ENCODE measurements around the gene FAM13A.

FAM13A gene

DNA sequence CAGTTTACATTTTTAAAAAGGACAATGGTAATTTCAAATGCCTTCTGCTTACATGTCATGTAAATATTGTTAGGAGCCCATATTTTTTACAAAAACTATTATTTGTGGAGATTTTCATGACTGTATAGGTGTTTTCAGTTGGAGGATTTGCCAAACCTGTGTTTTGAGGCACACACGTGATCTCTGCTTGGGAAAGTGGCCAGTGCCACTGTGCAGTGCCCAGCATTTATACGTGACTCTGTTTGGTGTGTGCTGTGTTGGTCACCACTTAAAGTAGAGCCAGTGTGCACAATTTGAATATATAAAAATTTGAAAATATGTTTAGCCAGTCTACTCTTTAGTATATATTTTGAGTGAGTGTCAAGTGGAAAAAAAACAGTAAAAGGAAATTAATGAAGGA, 332.6 kb downstream of the FAM13A start:
- no peak for DNase-seq

DNA sequence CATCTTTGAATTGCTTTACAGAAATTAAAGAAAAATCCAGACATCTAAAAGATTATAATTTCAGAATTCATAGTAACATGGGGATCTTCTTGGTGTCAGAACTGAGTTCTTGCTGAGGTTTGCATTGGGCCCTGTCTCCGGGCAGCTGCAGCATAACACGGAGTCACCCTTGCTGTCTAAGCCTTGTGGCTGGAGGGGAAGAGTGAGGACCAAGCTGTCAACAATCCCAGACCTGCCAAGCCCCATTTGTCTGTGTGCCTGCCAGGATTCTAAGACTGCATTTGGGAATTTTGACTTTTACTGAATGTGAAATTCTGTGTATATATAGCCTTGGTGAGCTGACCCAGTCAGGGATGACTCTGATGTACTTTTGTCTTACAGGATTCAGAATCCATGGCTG, 334.2 kb downstream of the FAM13A start:
- DNase-seq = no peak

DNA sequence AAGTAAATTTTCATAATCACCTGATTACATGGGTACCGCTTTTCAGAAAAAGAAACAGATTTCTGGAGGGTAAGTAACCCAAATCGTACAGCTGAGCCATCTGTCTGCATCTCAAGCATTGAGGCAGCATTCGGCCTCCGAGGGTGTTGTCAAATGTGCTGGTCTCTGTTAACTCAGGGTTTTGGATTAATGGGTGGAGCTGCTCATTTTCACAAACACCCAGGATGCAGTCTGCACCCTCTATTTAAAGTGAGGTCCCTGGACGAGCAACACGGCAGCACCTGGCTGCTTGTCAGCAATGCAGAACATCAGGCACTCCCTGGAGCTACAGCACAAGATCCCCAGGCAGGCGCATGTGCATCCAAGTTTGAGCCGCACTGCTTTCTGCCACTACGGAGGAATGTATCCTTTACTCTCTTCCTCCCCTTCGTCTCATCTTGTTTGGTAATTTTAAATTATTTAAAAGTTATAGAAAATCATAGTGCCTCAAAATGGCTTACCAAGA, 334.7 kb downstream of the FAM13A start:
- no peak for DNase-seq

GRCh38 chr4:88720451-88721428, 336.2 kb downstream of the FAM13A start:
- peak in 1 of 51 donors; percentile 12 for DNase-seq

GRCh38 chr4:88719381-88719780, 337.6 kb downstream of the FAM13A start:
- DNase-seq = no peak

DNA sequence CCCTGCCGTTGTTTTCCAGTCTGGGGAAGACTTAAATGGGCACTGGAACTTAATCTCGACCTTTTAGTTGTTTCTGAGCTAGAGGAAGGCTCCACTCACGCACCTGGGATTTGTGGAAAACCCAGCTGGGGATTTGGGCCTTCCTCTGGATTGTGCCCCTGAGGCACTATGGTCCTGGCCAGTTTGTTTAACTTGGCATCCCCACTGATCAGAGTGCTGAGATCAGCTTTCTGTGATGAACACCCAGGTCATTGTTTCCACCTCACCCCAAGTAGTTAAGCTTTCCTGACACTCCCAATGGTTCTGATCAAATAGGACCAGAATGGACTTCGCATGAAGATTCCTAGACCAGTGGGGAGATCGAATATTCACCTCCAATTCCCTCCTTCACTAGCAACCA, 338.9 kb downstream of the FAM13A start:
- DNase-seq = no peak

DNA sequence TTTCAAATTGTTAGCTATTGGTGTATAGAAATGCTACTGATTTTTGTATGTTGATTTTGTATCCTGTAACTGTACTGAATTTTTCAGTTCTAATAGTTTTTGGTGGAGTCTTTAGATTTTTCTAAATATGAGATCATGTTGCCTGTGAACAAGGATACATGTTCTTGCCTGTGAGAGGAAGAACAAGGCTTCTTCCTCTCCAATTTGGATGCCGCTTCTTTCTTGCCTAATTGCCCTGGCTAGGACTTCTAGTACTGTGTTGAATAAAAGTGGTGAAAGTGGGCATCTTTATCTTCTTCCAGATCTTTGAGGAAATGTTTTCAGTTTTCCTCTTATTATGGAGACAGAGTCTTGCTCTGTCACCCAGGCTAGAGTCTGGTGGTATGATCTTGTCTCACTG, 343.2 kb downstream of the FAM13A start:
- no peak for DNase-seq

DNA sequence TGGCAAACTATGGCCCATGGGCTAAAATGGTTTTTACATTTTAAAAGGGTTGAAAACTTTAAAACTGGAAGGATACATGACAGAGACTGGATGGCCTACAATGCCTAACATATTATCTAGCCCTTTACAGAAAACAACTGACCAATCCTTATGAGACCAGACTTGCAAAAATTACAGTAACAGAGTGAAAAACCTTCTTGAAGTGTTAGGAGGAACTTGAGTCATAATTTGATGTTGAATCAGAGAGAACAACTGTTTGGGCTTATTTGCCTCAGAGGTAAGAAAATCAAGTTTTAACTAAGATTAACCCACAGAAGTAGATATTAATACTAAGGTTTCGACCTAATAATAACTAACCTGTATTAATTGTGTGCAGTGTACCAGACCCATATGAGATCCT, 347.0 kb downstream of the FAM13A start:
- no peak for DNase-seq

DNA sequence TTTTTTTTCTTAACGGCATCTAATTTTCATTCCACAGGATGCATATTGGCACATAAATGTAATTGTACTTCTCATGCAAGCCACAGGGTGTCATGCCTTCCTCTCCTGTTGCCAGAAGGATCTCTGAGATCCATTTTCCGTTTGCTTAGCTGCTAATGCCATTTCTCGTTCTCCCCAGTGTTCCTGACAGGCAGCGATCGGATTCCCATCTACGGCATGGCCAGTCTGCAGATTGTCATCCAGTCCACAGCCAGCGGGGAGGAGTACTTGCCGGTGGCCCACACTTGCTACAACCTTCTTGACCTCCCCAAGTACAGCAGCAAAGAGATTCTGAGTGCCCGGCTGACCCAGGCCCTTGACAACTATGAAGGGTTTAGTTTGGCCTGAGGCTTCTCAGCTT, 350.4 kb downstream of the FAM13A start:
- peak in 25 of 51 donors; percentile 4 to 78 (median 26) for DNase-seq

GRCh38 chr4:88705805-88706492, 351.0 kb downstream of the FAM13A start:
- DNase-seq = peak in 1 of 51 donors; percentile 67

GRCh38 chr4:88705223-88705622, 351.8 kb downstream of the FAM13A start:
- no peak for DNase-seq

- DNase-seq = no peak
These were observed 354.2 kb downstream of the FAM13A start for GRCh38 chr4:88702782-88703181.

GRCh38 chr4:88698519-88698918, 358.5 kb downstream of the FAM13A start:
- no peak for DNase-seq

DNA sequence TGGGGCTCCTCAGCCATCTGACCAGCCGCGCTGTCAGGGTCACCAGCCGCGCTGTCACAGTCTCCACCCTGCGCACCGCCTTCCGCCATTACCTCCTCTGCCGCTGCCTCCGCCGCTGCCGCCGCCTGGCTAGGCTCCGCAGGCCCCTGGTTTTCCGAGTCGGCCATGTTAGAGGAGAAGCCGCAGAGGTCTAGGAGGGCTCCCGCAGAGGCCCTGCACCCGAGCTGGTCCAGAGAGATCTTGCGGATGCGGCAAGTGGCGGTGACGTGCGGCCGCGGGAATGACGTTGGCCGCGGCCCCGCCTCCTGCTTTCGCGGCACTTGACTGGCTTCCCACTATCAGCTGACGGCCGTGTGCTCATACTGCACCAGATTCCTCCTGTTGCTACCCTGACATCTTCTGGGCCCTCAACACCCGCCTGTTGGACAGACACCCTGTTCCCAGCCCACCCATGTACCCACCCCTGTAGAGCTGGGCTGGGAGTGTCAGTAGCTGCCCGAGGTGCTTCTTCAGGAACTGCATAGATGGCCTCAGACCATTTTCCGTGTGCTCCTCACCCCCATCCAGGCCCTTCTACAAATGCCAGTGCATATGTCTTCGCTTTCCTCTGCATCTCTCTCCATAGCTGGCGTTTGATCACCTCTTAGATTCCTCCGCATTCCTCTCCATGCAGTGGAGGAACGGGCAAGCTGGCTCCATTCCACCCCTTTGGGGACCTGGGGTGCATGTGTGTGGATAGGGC, 359.2 kb downstream of the FAM13A start, which contains the start of gene NAP1L5:
Gene NAP1L5 (minus strand): TSS at position 242 of the 742 bp plus-strand sequence. CDS start 75 bp downstream, at position 167.
- DNase-seq = peak in 40 of 51 donors; percentile 10 to 75 (median 54)

DNA sequence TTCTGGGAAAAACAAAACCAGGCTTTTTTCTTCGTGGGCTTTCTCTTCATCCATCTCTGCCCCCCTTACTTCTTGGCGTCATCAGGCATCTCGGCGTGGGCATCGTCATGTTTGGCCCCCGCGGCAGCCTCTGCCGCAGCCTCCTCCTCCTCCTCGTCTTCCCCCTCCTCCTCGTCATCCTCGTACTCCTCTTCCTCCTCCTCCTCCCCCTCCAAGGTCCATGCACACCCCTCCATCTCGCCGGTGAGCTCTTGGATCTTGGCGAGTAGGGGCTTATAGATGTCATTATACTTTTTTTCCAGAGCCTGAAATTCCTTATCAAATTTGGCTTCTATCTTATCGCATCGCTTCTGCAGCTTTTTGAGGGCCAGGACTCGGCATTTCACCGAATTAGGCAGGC, 359.8 kb downstream of the FAM13A start:
- DNase-seq = peak in 18 of 51 donors; percentile 2 to 38 (median 16)

- no peak for DNase-seq
These were observed 360.4 kb downstream of the FAM13A start for GRCh38 chr4:88696630-88697029.

DNA sequence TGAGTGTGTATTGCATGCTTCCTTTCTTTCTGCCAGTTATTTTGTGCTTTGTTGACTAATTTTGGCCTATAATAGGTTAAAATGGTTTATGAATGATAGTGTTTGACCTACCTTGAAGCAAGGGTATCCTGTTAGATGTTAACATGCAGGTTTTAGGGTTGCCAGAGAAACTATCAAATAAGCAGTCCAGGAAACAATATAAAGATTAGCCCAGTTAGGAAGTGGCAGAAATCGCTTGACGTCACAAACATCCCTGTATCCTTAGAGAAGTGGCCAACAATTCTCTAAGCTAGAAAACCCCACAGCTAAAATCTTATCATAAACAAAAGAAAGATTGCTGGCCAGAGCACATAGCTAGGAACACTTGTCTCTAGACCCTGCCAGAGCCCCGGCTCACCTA, 363.2 kb downstream of the FAM13A start:
- no peak for DNase-seq

DNA sequence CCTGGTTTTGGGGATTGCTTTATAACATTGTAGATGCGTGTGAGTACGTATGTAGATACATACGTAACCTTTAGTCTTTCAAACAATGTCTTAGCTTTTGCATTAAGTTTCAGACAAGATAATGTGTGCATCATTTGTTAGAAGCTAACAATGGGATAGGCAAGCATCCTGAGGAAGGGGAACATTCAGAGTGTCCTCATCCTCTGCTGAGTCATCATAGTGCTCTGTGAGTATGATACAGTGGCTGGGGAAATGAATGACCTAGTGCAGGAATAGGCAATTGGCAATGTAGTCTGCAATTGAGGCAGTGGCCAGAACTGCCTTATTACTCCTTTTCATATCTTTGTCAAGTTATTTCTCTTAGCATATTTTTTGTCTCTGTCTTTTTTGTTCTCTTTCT, 366.6 kb downstream of the FAM13A start:
- DNase-seq = no peak

- no peak for DNase-seq
These were observed 375.8 kb downstream of the FAM13A start for GRCh38 chr4:88681209-88681608.
